Ureter (tissue), 1 donor: ENCODE measurements around the gene PVALB. TPM values are rescaled to one million over a fixed set of nuclear protein-coding genes. Genes with fewer than 3 reads are reported as not detected.

ENCODE experiments used
- DNase-seq: peaks from one replicate; pipeline ENCODE4 v3.0.0-alpha.2; 2020; ENCODE audit warnings: low spot score
- total RNA-seq: library from RNA; stranded (reverse); gene quantifications from one replicate; pipeline ENCODE4 v1.2.4, GENCODE V29; 2023
- donor health status: DM: yes; HTN: yes; CAD: no.

The PVALB gene
- total RNA-seq, 1 donor from 2014 or later, result 125 TPM

- no peak for DNase-seq
Measured at GRCh38 chr22:36846949-36847348, 30.1 kb upstream of the PVALB start.

GRCh38 chr22:36846271-36846670, 29.4 kb upstream of the PVALB start:
- DNase-seq, result no peak

GRCh38 chr22:36840106-36840505, 23.3 kb upstream of the PVALB start:
- DNase-seq, result no peak

GRCh38 chr22:36839356-36840073, 22.7 kb upstream of the PVALB start:
- DNase-seq, result no peak

- DNase-seq, result no peak
Measured at GRCh38 chr22:36838119-36839030, 21.5 kb upstream of the PVALB start.

GRCh38 chr22:36835903-36836302, 19.1 kb upstream of the PVALB start:
- no peak for DNase-seq

GRCh38 chr22:36833073-36833472, 16.2 kb upstream of the PVALB start:
- no peak for DNase-seq

- no peak for DNase-seq
Measured at GRCh38 chr22:36831717-36832116, 14.9 kb upstream of the PVALB start.

GRCh38 chr22:36831206-36831605, 14.4 kb upstream of the PVALB start:
- DNase-seq, result no peak

GRCh38 chr22:36830601-36831000, 13.8 kb upstream of the PVALB start:
- DNase-seq, result no peak

- DNase-seq, result no peak
Measured at GRCh38 chr22:36829370-36830002, 12.7 kb upstream of the PVALB start.

GRCh38 chr22:36828815-36829214, 12.0 kb upstream of the PVALB start:
- DNase-seq, result no peak

- no peak for DNase-seq
Measured at GRCh38 chr22:36826262-36826661, 9.4 kb upstream of the PVALB start.

- DNase-seq, result no peak
Measured at GRCh38 chr22:36824655-36825054, 7.8 kb upstream of the PVALB start.

GRCh38 chr22:36823186-36823839, 6.5 kb upstream of the PVALB start:
- DNase-seq, result no peak

- no peak for DNase-seq
Measured at GRCh38 chr22:36822581-36822980, 5.7 kb upstream of the PVALB start.

GRCh38 chr22:36819112-36819511, 2.3 kb upstream of the PVALB start:
- DNase-seq, result no peak

GRCh38 chr22:36818010-36818642, 1.3 kb upstream of the PVALB start:
- no peak for DNase-seq

- no peak for DNase-seq
Measured at GRCh38 chr22:36817525-36817848, 652 bp upstream of the PVALB start.

GRCh38 chr22:36816339-36816635, 548 bp downstream of the PVALB start:
- DNase-seq, result no peak

- DNase-seq, result no peak
Measured at GRCh38 chr22:36815558-36816338, 1.1 kb downstream of the PVALB start.
